Measurements from ENCODE around the gene GFAP.

The GFAP gene

GRCh38 chr17:44901411-44901921 is 13.8 kb downstream of the GFAP start:
- peak; percentile 18 for ATAC-seq

GRCh38 chr17:44900894-44901293 is 14.4 kb downstream of the GFAP start:
- ATAC-seq, result peak; percentile 75
- no peak for TF ChIP-seq BACH2 (CRISPR knock-in tag; IDR thresholded peaks at IDR 0.05; ENCODE audit: borderline replicate concordance)
- peak; percentile 41; the same call in 1 of the 2 replicates for TF ChIP-seq ZFP3 (CRISPR knock-in tag; IDR thresholded peaks at IDR 0.05)

More at GRCh38 chr17:44901411-44901921, 13.8 kb downstream of the GFAP start:
- TF ChIP-seq ZNF565 (CRISPR knock-in tag; conservative IDR thresholded peaks at IDR 0.05; ENCODE audit: low read depth), result no peak
- TF ChIP-seq GLIS3 (CRISPR knock-in tag; IDR thresholded peaks at IDR 0.05), result no peak
- no peak for TF ChIP-seq ESRRG (CRISPR knock-in tag; IDR thresholded peaks at IDR 0.05)
- TF ChIP-seq CREB5 (CRISPR knock-in tag; IDR thresholded peaks at IDR 0.05; ENCODE audit: low read depth), result no peak
- TF ChIP-seq POU6F1 (CRISPR knock-in tag; IDR thresholded peaks at IDR 0.05; ENCODE audit: borderline replicate concordance, low read depth), result no peak
- TF ChIP-seq PATZ1 (CRISPR knock-in tag; IDR thresholded peaks at IDR 0.05; ENCODE audit: borderline replicate concordance), result no peak
- TF ChIP-seq ARNTL (CRISPR knock-in tag; IDR thresholded peaks at IDR 0.05; ENCODE audit: borderline replicate concordance, low read depth), result no peak
- TF ChIP-seq ISL1 (CRISPR knock-in tag; IDR thresholded peaks at IDR 0.05), result no peak
- no peak for TF ChIP-seq PPARA (CRISPR knock-in tag; IDR thresholded peaks at IDR 0.05; ENCODE audit: borderline replicate concordance)
- TF ChIP-seq ZNF70 (CRISPR knock-in tag; IDR thresholded peaks at IDR 0.05), result no peak
- no peak for TF ChIP-seq CSDC2 (CRISPR knock-in tag; IDR thresholded peaks at IDR 0.05)
- no peak for TF ChIP-seq ZC3H10 (CRISPR knock-in tag; IDR thresholded peaks at IDR 0.05)
- no peak for TF ChIP-seq SNAI2 (CRISPR knock-in tag; IDR thresholded peaks at IDR 0.05)
- no peak for TF ChIP-seq RARB (CRISPR knock-in tag; IDR thresholded peaks at IDR 0.05)
- TF ChIP-seq ZFP3 (CRISPR knock-in tag; IDR thresholded peaks at IDR 0.05), result no peak
- no peak for TF ChIP-seq ZFP30 (CRISPR knock-in tag; IDR thresholded peaks at IDR 0.05)
- no peak for TF ChIP-seq TSHZ2 (CRISPR knock-in tag; IDR thresholded peaks at IDR 0.05)

- ATAC-seq, result peak; percentile 77
- peak; percentile 47; the same call in 1 of the 2 replicates for TF ChIP-seq ZFP3 (CRISPR knock-in tag; IDR thresholded peaks at IDR 0.05)
- no peak for TF ChIP-seq ZC3H10 (CRISPR knock-in tag; IDR thresholded peaks at IDR 0.05)
Observed at GRCh38 chr17:44899074-44899782, 16.1 kb downstream of the GFAP start, which contains the start of gene EFTUD2. TSS of gene EFTUD2 (minus strand) at chr17:44899445. CDS start at chr17:44894521, 4,924 bp downstream.

- TF ChIP-seq CSRNP3 (CRISPR knock-in tag; IDR thresholded peaks at IDR 0.05) (no peak), ARNTL (CRISPR knock-in tag; IDR thresholded peaks at IDR 0.05; ENCODE audit: borderline replicate concordance, low read depth) (no peak), ZNF70 (CRISPR knock-in tag; IDR thresholded peaks at IDR 0.05) (no peak), ZFP30 (CRISPR knock-in tag; IDR thresholded peaks at IDR 0.05) (no peak), TSHZ2 (CRISPR knock-in tag; IDR thresholded peaks at IDR 0.05) (no peak), ZFP3 (CRISPR knock-in tag; IDR thresholded peaks at IDR 0.05) (no peak), ESRRG (CRISPR knock-in tag; IDR thresholded peaks at IDR 0.05) (no peak), CREB5 (CRISPR knock-in tag; IDR thresholded peaks at IDR 0.05; ENCODE audit: low read depth) (no peak), PPARA (CRISPR knock-in tag; IDR thresholded peaks at IDR 0.05; ENCODE audit: borderline replicate concordance) (no peak), BACH2 (CRISPR knock-in tag; IDR thresholded peaks at IDR 0.05; ENCODE audit: borderline replicate concordance) (no peak), TOX (CRISPR knock-in tag; IDR thresholded peaks at IDR 0.05; ENCODE audit: borderline replicate concordance) (no peak)
- no peak; the same call in 2 of the 3 replicates for ATAC-seq
Observed at GRCh38 chr17:44898768-44899073, 16.6 kb downstream of the GFAP start.
